HepG2 (cell line): ENCODE data around the gene ZNF853. TPM values are rescaled to one million over a fixed set of nuclear protein-coding genes. Genes with fewer than 3 reads are reported as not detected.

Experiments
- ATAC-seq: fragments of 200-7000 bp; cut with Tn5 transposase; 3 replicates; pipeline ENCODE4 v1.9.1; 2020; ENCODE audit warnings: mild to moderate bottlenecking, moderate library complexity
- BruUV-seq: library from RNA; stranded (reverse); fragments of 400-500 nt; replicated peaks from 2 replicates; lab custom pipeline; 2021; lab: Mats Ljungman, UMichigan
- CTCF ChIA-PET: fragments of 300-600 bp; formaldehyde crosslinking; extraction: SDS; loops from one replicate; lab custom pipeline; 2021; ENCODE audit warnings: low total read pairs, inconsistent platforms, low intra/inter-chr PET ratio; lab: Yijun Ruan, JAX
- POLR2A ChIA-PET: fragments of 350-600 bp; sonication (Branson Sonifier 250); formaldehyde crosslinking; loops from one replicate; lab custom pipeline; 2020; ENCODE audit warnings: antibody characterized with exemption, inconsistent platforms; lab: Yijun Ruan, JAX
- DNase-seq: peaks from one replicate; pipeline ENCODE4 v3.0.0-alpha.2; 2015; ENCODE audit warnings: low spot score
- FAIRE-seq: peaks from 3 replicates; lab custom pipeline; 2011; peaks lifted over from hg19 to GRCh38; lab: Jason Lieb, UNC
- H2AFZ ChIP-seq: one replicate; pipeline ENCODE4 v1.6.1; 2011; ENCODE audit warnings: low read length, inconsistent platforms
- H3K27ac ChIP-seq: fragments of 300-600 bp; 3 replicates; pipeline ENCODE4 v1.8.0; 2011; ENCODE audit warnings: mixed run types, mild to moderate bottlenecking, mixed read lengths, low read length, inconsistent platforms; ENCODE audit not compliant: insufficient read depth; ENCODE audit errors: extremely low read length
- H3K27me3 ChIP-seq, 2 experiments: fragments of 200-600 bp in 1 of 2; 2 replicates in 1 of 2; 3 replicates in 1 of 2; pipeline versions ENCODE4 v1.6.0 to v1.8.0; 2011; ENCODE audit warnings: low read length in 2 of 2, mild to moderate bottlenecking in 2 of 2, moderate library complexity in 2 of 2, inconsistent platforms in 1 of 2; ENCODE audit not compliant: insufficient read depth in 2 of 2, control insufficient read depth in 1 of 2
- H3K36me3 ChIP-seq, 2 experiments: fragments of 200-600 bp in 1 of 2; replicated peaks in 1 of 2; 2 replicates in 1 of 2; 3 replicates in 1 of 2; pipeline versions ENCODE4 v1.5.1 to v1.8.0; 2011; ENCODE audit warnings: low read length in 2 of 2, inconsistent platforms in 1 of 2; ENCODE audit not compliant: insufficient read depth in 2 of 2, control insufficient read depth in 1 of 2
- H3K4me1 ChIP-seq: 2 replicates; pipeline ENCODE4 v1.5.1; 2012; ENCODE audit warnings: low read length, inconsistent platforms; ENCODE audit not compliant: insufficient read depth
- H3K4me2 ChIP-seq: 2 replicates; pipeline ENCODE4 v1.6.0; 2011; ENCODE audit warnings: low read depth, low read length, inconsistent platforms
- H3K4me3 ChIP-seq, 3 experiments: fragments of 200-600 bp in 1 of 3; sonication (generic), shearing (Covaris generic) in 1 of 3; replicated peaks in 1 of 3; 2 replicates each; pipeline ENCODE4 v1.5.1; 2011 to 2016; ENCODE audit warnings: low read length in 3 of 3, inconsistent platforms in 2 of 3, low read depth in 2 of 3, mild to moderate bottlenecking in 2 of 3, control low read depth in 1 of 3, mixed read lengths in 1 of 3; ENCODE audit not compliant: insufficient read depth in 1 of 3
- H3K79me2 ChIP-seq: one replicate; pipeline ENCODE4 v1.6.1; 2011; ENCODE audit warnings: low read length, inconsistent platforms; ENCODE audit not compliant: insufficient read depth
- H3K9ac ChIP-seq: 2 replicates; pipeline ENCODE4 v1.6.0; 2011; ENCODE audit warnings: mild to moderate bottlenecking, low read depth, low read length, inconsistent platforms; ENCODE audit not compliant: insufficient read depth
- H3K9me3 ChIP-seq: 2 replicates; pipeline ENCODE4 v1.5.1; 2012; ENCODE audit warnings: mild to moderate bottlenecking, low read length
- H4K20me1 ChIP-seq: 2 replicates; pipeline ENCODE4 v1.6.0; 2011; ENCODE audit warnings: inconsistent platforms, mild to moderate bottlenecking, low read length, moderate library complexity; ENCODE audit not compliant: insufficient read depth
- CHCHD3 ChIP-seq: sonication (generic); formaldehyde crosslinking; IDR thresholded peaks from 2 replicates; pipeline ENCODE4 v1.8.0; 2022; ENCODE audit warnings: mild to moderate bottlenecking, missing genetic modification reagents, moderate library complexity
- KAT7 ChIP-seq: IDR thresholded peaks from 2 replicates; pipeline ENCODE4 v1.6.1; 2018; ENCODE audit warnings: borderline replicate concordance, missing compliant biosample characterization
- KDM4B ChIP-seq: sonication (generic); formaldehyde crosslinking; IDR thresholded peaks from 2 replicates; pipeline ENCODE4 v1.4.0; 2020; ENCODE audit warnings: missing genetic modification reagents
- XBP1 ChIP-seq: sonication (generic); formaldehyde crosslinking; IDR thresholded peaks from 2 replicates; pipeline ENCODE4 v1.5.0; 2020; ENCODE audit warnings: missing genetic modification reagents
- ZBTB7B ChIP-seq: sonication (generic); formaldehyde crosslinking; IDR thresholded peaks from 2 replicates; pipeline ENCODE4 v1.4.0; 2020; ENCODE audit warnings: missing genetic modification reagents
- ZNF646 ChIP-seq: sonication (generic); formaldehyde crosslinking; IDR thresholded peaks from 2 replicates; pipeline ENCODE4 v1.9.0; 2021; ENCODE audit warnings: mild to moderate bottlenecking, missing genetic modification reagents
- WGBS: methylation state at CpG from one replicate; pipeline ENCODE4 v1.1.6; 2017; ENCODE audit warnings: low lambda C conversion rate; 5-methylcytosine and 5-hydroxymethylcytosine counted together
- in situ Hi-C: cut with HindIII; loops from 2 replicates; pipeline ENCODE4 v1.10.0; 2017; ENCODE audit warnings: low pct_unique_long_range_greater_than_20kb; ENCODE audit not compliant: extremely low pct_ligation_motif_present
- intact Hi-C: fragments of 100-400 bp; cut with micrococcal nuclease; formaldehyde crosslinking; loops from one replicate; pipeline ENCODE4 v1.10.0; 2022; ENCODE audit not compliant: unreplicated experiment
- polyA plus RNA-seq, 8 experiments: library from polyadenylated mRNA; depleted of rRNA in 3 of 8; stranded (reverse) in 7 of 8; unstranded in 1 of 8; fragments of >200 nt; fragmentation: Illumina TruSeq in 4 of 8; extraction: Trizol in 4 of 8; gene quantifications; 2 replicates each; pipeline versions ENCODE4 v1.2.1 to v1.2.3, GENCODE V29; 2011 to 2016; ENCODE audit warnings: low read depth in 4 of 8, missing spikeins in 1 of 8, mixed read lengths in 1 of 8; ENCODE audit not compliant: insufficient read depth in 1 of 8
- total RNA-seq, 5 experiments: library from RNA; depleted of rRNA; stranded (reverse); fragments of >200 nt; fragmentation: Illumina TruSeq; extraction: Trizol; gene quantifications; 2 replicates each; pipeline ENCODE4 v1.2.3, GENCODE V29; 2016; ENCODE audit warnings: low read depth in 1 of 5

ZNF853 gene
- total and polyA plus RNA-seq, 2 of the 13 experiments (the other 11 are each of a cell fraction or from before 2014, with no cell fraction given) = 2.1 to 6.2 TPM

- no peak for TF ChIP-seq ZNF646
- no peak for TF ChIP-seq CHCHD3 (CRISPR knock-in tag)
- no peak for TF ChIP-seq KDM4B (CRISPR knock-in tag)
- TF ChIP-seq KAT7 (CRISPR knock-in tag) = no peak
These were observed 35.2 kb downstream of the ZNF853 start (continued) for GRCh38 chr7:6650521-6651011.

- DNase-seq = no peak
- FAIRE-seq = no peak
- TF ChIP-seq XBP1 (no peak), ZBTB7B (CRISPR knock-in tag) (no peak)
- no peaks in the 10 kb centered on the region for H3K4me1 ChIP-seq
- intact Hi-C loops (no loop called here), in situ Hi-C loops (no loop called here)
- H3K27ac ChIP-seq = no peak overlapping the region
- H3K9me3 ChIP-seq = no peaks in the 10 kb centered on the region
- H3K9ac ChIP-seq = no peak overlapping the region
- H3K79me2 ChIP-seq = no peaks in the 10 kb centered on the region
- H3K4me2 ChIP-seq = no peak overlapping the region
- H4K20me1 ChIP-seq = no peaks in the 10 kb centered on the region
- CTCF ChIA-PET = no interaction called here
- no TSS peak for BruUV-seq
- WGBS = 97% methylated on average over 22 of the region's 32 CpGs
- H3K36me3 ChIP-seq = peaks cover 6 to 15% of the 10 kb centered on the region in 2 experiments; a peak in 3 of 5 replicates
- H2AFZ ChIP-seq = no peak overlapping the region
- POLR2A ChIA-PET = no interaction called here
- ATAC-seq = no peak
- H3K4me3 ChIP-seq = no peak overlapping the region
- H3K27me3 ChIP-seq = no peaks in the 10 kb centered on the region
These were observed 36.5 kb downstream of the ZNF853 start for GRCh38 chr7:6651851-6652445.
